ENCODE measurements around the gene ZNF18.
"Not testable (repeated sequence)": the region's sequence is repeated elsewhere in the genome, so short reads cannot be mapped to it uniquely, and the experiment has no call there.

ZNF18 gene

DNA sequence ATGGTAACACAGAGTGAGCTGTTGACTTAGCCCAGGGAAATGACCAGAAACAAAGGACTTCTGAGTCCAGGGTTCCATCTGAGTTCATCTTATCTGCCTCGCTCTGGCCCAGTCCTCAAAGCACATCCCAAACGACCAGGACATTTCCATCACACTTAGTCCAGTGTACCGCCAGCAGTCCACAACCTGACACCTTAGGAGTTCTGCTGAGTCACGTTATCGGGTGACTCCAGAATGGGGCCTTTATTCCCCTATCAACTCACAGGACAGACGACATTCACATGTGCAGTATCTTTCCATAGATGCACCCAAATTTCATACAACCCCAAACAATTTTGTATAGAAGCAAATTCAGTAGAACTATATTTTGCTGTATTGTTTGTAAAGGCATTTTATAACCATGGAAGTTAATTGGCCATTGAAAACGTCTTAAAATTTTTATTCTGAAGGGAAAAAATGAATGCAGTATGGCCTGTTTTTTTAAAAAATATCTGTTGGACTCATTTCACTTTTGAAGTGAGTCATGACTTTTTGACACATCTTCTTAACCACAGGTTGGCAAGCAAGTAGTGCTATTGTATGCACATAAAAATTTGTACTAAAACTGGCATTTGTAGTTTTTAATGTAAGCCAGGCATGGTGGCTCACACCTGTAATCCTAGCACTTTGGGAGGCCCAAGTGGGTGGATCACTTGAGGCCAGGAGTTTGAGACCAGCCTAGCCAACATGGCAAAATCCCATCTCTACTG is 46.3 kb downstream of the ZNF18 start:
- Mint-ChIP-seq H3K27me3 (no peaks in the 10 kb centered on the region), H3K27ac (no peak overlapping the region), H3K36me3 (peaks cover 14% of the 10 kb centered on the region), H3K9me3 (peaks cover 7% of the 10 kb centered on the region), H3K4me1 (no peaks in the 10 kb centered on the region), H3K4me3 (no peak overlapping the region)

DNA sequence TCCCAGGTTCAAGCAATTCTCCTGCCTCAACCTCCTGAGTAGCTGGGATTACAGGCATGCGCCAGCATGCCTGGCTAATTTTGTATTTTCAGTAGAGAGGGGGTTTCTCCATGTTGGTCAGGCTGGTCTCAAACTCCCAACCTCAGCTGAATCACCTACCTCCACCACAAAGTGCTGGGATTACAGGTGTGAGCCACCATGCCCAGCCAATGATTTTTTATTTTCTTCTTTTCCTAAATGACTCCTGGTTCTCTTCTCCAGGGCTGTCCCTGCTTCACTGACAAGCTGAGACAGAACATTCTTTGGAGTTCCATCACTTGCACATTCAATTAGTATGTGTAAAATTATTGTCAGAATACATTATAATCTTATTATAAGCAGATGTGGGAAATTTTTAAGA is 47.7 kb downstream of the ZNF18 start:
- H3K36me3 Mint-ChIP-seq = peaks cover 11% of the 10 kb centered on the region
- H3K4me3 Mint-ChIP-seq, H3K9me3 Mint-ChIP-seq, H3K4me1 Mint-ChIP-seq, H3K27me3 Mint-ChIP-seq, H3K27ac Mint-ChIP-seq: not testable (repeated sequence)

DNA sequence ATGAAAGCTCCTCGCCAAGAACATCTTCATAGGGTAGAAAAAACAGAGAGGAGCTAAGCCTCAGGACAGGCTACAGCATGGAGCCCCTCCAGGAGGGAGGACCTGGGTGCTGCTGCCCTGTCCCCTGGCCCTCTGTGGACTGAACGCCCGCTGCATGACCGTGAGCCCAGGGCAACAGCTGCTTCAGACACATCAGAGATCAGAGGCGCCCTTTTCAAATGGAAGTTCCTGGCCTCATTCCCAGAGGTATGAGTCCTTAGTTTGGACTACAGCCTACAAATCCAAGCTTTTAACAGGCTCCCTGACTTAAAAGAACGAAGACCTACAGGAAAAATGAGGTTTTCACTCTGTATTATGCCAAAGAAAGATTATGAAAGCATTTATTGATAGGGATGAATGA is 48.5 kb downstream of the ZNF18 start:
- Mint-ChIP-seq H3K36me3 (peaks cover 8% of the 10 kb centered on the region), H3K4me1 (no peaks in the 10 kb centered on the region), H3K27me3 (no peaks in the 10 kb centered on the region), H3K4me3 (no peak overlapping the region), H3K27ac (no peak overlapping the region), H3K9me3 (peaks cover under 1% of the 10 kb centered on the region)

DNA sequence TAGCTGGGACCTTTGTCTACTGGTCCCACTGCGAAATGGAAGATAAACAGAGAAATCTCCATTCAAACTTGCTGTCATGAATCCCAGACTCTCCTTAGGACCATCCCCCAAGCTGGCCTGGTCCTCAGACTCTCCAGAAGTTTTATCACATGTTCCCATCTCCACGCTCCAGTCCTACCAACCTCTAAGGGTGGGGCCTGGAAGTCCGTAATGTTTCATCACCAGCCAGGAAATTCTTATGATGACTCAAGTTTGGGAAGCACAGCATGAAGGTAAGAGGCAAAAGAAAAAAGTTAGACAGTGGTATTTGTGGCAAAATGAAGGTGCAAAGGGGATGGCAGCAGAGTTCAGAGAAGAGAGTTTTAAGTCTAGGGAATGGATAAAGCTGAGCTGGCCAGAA is 52.7 kb downstream of the ZNF18 start:
- Mint-ChIP-seq H3K4me3 (no peak overlapping the region), H3K4me1 (no peaks in the 10 kb centered on the region), H3K9me3 (no peaks in the 10 kb centered on the region), H3K27ac (no peak overlapping the region), H3K27me3 (no peaks in the 10 kb centered on the region), H3K36me3 (no peaks in the 10 kb centered on the region)

DNA sequence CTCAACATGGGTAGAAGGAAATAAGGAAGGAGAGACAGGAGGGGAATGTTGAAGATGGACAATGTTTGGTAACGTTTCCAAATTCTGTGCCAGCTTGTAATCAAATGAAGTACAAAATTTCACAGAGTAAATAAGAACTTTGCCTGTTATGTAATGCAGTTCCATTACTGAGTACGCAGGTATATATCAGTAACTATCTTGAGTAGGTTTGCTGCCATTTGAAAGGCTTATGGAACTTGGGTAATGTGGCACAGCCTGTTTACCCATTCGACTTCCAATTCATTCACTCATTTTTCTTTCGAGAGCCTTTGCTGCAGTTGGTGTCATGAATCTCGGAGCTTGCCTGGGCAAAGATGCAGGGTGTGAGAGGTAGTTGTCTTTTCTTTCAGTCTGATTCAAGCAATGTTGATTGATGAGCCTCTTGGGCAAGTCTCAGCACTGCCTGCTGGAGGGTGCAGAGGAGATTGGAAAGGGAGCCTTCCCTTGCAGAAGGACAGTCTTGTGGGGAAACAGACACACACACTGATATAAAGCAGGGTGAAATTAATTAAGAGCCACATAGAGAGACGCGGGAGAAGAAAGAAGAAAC is 53.4 kb downstream of the ZNF18 start:
- Mint-ChIP-seq H3K4me1 (no peaks in the 10 kb centered on the region), H3K27ac (no peak overlapping the region), H3K4me3 (no peak overlapping the region)

DNA sequence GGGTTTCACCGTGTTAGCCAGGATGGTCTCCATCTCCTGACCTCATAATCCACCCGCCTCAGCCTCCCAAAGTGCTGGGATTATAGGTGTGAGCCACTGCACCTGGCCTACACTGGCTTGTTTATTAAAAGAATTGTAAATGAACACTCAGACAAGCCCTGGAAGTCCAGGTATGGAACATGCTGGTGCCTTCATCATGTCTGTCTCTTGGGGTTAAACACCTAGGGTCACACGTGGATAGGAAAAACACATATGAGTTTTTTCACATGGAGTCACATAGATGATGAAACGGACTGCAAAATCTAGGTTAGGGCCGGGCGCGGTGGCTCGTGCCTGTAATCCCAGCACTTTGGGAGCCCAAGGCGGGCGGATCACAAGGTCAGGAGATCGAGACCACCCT is 54.2 kb downstream of the ZNF18 start:
- not testable (repeated sequence) for H3K9me3 Mint-ChIP-seq, H3K4me3 Mint-ChIP-seq, H3K36me3 Mint-ChIP-seq, H3K27me3 Mint-ChIP-seq, H3K27ac Mint-ChIP-seq, H3K4me1 Mint-ChIP-seq

More for the DNA sequence above, 53.4 kb downstream of the ZNF18 start:
- Mint-ChIP-seq H3K36me3 (no peaks in the 10 kb centered on the region), H3K9me3 (no peaks in the 10 kb centered on the region), H3K27me3 (no peaks in the 10 kb centered on the region)

DNA sequence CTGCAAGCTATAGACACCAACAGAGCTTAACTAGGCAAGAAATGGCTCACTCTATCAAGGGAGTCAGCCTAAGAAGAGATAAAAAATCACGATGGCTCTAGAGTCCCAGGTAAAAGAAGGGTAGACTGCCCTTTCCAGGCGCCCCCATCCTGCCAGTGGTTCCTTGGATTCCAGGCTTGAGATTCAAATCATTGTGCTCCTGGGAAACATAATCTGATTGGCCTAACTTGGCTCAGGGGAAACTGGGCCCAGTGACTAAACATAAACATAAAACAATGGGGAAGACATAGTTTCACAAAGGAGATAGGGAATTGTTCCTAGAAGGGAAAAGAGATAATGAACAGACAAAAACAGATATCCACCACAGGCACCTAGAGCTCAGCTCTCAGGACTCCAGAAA is 56.4 kb downstream of the ZNF18 start:
- H3K36me3 Mint-ChIP-seq = no peaks in the 10 kb centered on the region
- no peaks in the 10 kb centered on the region for H3K4me1 Mint-ChIP-seq
- peaks cover 6% of the 10 kb centered on the region for H3K27me3 Mint-ChIP-seq
- H3K9me3 Mint-ChIP-seq = no peaks in the 10 kb centered on the region
- no peak overlapping the region for H3K27ac Mint-ChIP-seq
- H3K4me3 Mint-ChIP-seq = no peak overlapping the region

DNA sequence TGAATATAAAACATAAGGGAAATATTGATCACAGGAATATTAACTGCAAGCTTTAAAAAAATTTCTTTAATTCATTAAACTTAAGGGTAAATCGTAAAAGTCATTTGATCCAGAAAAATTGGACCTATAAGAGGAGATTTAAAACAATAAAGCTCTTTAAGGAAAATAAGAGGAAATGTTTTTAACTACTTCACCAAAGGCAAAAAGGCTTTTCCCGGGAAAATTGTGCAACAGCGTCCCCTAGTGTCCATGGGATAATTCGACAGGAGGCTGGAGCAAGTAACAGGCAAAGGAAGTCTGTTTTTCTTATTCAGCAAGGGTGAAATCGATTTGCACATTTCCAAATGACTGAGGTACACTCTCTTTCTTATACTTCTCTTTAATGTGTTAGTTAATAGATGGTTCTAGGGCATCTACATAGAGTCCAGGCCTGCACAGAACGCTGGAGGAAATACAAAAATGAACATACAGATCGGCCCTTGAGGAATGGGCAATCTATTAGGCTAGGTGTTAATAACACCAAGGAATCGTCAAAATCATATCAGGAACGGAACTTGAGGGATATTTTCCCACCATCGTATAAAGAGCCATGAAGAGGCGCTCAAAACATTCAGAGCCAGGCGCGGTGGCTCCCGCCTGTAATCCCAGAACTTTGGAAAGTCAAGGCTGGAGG is 61.4 kb downstream of the ZNF18 start:
- peaks cover 6% of the 10 kb centered on the region for H3K27me3 Mint-ChIP-seq
- no peak overlapping the region for H3K27ac Mint-ChIP-seq
- no peaks in the 10 kb centered on the region for H3K36me3 Mint-ChIP-seq
- no peak overlapping the region for H3K4me3 Mint-ChIP-seq
- H3K4me1 Mint-ChIP-seq = no peaks in the 10 kb centered on the region
- H3K9me3 Mint-ChIP-seq = no peaks in the 10 kb centered on the region

DNA sequence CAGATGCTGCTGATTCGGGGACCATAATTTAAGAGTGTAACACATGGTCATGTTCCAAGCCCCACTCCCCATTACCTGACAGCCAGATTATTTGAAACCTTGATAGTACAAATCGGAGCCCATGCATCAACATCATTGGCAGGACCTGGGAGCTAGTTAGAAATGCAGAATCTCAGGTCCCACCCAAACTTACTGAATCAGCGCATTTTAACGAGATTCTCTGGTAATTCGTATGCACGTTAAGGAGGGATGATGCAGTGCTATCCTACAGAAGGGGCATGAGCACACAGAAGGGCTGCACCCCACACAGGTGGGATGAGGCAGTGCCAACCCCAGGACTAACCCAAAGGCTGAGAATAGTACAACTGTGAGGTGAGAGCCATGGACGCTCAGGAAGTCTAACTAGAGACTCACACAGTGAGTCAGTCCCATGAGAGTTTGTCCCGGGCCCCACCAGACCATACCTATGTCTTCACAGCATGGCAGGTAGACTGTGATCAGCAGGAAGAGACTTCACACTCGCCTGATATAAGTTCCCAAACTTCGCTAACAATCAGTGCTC is 64.9 kb downstream of the ZNF18 start:
- Mint-ChIP-seq H3K4me3 (no peak overlapping the region), H3K27me3 (peaks cover 10% of the 10 kb centered on the region), H3K27ac (no peak overlapping the region), H3K9me3 (no peaks in the 10 kb centered on the region), H3K4me1 (no peaks in the 10 kb centered on the region), H3K36me3 (no peaks in the 10 kb centered on the region)

DNA sequence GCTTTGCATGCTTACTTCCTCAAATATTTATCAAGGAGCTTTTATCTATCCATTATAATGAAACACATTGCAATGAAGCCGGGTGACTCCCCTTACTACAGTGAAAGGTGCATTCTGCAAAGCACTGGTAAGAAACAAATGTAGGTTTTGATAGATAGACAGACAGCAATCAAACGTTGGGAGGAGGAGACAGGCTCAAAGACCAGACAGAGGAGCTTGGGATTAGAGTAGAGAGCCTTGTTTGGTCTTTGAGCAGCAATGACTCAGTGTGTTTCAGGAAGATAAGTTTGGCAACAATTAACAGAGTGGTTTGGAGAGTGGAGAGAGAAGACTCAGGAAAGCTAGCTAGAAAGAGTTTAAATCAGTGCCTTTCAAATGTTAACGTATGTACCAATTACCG is 68.8 kb downstream of the ZNF18 start:
- Mint-ChIP-seq H3K9me3 (peaks cover 10% of the 10 kb centered on the region), H3K4me1 (no peaks in the 10 kb centered on the region), H3K27ac (no peak overlapping the region), H3K27me3 (peaks cover 17% of the 10 kb centered on the region), H3K36me3 (no peaks in the 10 kb centered on the region), H3K4me3 (no peak overlapping the region)
